Stimulated activated naive CD4-positive, alpha-beta T cell (primary cell): Measurements from ENCODE around the gene TNNC1.

Source experiments
- DNase-seq, 6 experiments: peaks; one replicate each; lab custom pipeline; 2025; lab: John Stamatoyannopoulos, UW

Gene TNNC1

GRCh38 chr3:52483577-52484381, 29.9 kb upstream of the TNNC1 start:
- no peak for DNase-seq

DNA sequence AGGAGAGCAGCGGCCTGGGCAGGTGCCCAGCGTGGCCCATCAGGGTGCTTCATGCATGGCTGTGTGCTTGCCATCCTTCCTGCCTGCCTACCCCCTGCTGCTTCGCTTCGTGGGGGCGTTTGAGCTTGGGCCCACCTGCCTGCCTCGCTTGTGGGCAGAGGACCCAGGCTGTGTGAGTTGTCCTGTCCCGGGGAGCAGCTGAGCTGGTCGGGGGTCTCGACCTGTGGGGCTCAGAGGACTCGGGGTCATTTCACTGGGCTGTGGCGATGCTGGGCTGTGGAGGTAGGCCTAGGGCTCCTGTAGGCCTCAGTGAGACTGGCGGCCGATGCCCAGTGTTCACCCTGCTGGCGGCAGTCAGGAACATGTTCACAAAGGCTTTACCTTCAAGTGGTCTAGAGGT, 29.2 kb upstream of the TNNC1 start:
- DNase-seq: no peak

- peak in 1 of 6 experiments; percentile 7 for DNase-seq
Observed at GRCh38 chr3:52481819-52482521, 28.1 kb upstream of the TNNC1 start.

DNA sequence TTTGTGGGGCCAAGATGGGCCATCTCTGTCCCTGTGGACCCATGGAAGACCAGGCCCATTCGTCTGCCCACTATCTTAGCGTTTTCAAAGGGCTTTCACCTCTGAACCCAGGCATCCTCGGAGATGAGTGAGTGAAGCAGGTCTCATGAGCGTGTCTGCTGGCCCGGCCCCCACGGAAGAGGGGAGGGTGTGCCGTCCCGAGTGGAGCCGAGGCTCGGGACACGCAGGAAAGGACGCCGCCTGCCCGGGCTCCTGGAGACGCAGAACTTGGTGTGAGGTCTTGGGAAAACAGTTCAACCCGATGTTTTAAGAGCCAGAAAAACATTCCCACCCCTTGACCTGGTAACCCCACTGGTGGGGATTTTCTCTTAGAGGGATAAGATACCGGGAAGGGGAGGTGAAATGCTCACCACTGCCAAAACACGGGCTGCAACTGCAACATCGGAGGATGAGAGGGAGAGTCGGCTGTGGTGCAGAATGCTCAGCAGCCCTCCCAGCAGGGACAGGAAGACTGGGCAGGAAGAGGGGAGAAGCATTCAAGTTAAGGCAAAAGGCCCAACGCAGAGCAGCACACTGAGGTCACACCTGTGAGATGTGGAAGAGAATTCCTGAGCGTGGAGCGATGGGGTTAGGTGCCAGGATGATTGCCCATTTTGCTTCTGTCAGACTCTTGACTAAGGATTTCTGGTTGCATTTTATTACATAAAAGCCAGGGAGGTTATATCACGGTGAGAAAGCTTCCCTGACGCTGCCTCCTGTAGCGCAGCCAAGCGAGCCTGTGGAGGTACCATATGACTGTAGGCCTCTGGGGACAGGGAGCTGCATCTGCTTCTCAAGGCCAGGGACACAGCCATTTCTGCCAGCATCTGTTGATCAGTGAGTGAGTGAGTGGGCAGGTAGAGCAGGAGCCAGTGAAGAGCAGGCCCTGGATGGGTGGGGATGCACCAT, 27.2 kb upstream of the TNNC1 start:
- no peak for DNase-seq

DNA sequence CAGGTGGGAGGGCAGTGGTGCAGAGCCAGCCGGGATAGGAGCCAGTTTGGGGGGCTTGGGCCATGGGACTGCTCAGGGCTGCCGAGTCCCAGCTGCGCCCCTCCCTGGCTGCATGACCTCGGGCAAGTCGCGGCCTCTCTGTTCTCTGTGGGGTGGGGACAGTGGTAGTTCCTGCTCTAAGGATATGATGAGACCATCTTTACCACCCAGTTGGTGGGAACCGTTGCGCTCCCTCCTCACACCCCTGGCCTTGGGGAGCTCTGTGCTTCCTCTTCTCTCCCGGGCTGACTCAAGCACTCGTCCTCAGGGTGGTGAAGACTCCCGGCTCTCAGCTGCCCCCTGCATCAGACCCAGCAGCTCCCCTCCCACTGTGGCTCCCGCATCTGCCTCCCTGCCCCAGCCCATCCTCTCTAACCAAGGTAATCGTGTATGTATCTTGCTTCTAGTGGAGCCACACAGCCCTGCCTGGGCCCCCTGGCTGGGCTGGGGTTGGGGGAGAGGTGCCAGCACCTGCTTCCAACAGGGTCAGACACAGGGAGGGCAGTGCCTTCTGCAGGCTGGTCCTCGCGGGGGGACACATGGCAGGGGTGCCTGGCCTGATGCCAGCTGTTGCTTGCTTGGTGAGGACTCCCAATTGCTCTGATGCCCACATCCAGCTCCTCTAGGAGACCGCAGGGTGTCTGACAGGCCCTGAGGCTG, 26.2 kb upstream of the TNNC1 start:
- DNase-seq: no peak

GRCh38 chr3:52479037-52479876, 25.4 kb upstream of the TNNC1 start:
- no peak for DNase-seq

DNA sequence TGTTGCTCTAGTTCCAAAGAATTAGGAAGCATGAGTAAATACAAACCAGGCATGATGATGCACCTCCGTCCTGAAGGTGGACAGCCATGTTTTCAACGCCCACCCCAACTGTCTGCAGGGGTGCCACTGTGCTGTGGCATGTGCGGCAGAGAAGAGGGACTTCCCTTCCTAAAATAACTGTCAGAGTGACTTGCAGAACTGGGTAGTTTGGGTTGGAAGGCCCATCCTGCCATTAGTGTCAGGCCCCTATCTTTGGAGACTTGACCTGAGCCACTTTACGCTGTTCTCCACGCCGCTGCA, 23.9 kb upstream of the TNNC1 start:
- DNase-seq: no peak

GRCh38 chr3:52477076-52477795, 23.4 kb upstream of the TNNC1 start:
- no peak for DNase-seq

DNA sequence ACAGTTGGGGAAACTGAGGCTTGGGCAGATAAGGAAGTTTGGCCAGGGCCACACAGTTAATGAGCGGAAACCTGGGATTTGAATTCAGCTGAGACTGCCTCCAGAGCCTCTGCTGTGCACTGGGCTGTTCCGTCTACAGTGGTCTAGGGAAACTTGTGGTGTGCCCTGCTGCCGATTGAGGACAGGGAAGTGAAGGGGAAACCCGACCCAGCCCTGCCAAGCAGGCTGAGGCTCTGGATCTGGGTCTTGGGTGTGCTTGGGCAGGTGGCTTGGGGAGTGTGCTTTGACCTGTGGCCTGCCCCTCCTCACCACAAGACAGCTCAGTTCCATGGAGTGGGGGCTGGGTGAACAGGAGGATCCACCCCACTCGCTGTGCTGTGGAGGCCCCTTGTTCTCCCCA, 19.2 kb upstream of the TNNC1 start:
- no peak for DNase-seq

- DNase-seq: peak in 1 of 6 experiments; percentile 4
Observed at GRCh38 chr3:52472239-52473000, 18.6 kb upstream of the TNNC1 start.

DNA sequence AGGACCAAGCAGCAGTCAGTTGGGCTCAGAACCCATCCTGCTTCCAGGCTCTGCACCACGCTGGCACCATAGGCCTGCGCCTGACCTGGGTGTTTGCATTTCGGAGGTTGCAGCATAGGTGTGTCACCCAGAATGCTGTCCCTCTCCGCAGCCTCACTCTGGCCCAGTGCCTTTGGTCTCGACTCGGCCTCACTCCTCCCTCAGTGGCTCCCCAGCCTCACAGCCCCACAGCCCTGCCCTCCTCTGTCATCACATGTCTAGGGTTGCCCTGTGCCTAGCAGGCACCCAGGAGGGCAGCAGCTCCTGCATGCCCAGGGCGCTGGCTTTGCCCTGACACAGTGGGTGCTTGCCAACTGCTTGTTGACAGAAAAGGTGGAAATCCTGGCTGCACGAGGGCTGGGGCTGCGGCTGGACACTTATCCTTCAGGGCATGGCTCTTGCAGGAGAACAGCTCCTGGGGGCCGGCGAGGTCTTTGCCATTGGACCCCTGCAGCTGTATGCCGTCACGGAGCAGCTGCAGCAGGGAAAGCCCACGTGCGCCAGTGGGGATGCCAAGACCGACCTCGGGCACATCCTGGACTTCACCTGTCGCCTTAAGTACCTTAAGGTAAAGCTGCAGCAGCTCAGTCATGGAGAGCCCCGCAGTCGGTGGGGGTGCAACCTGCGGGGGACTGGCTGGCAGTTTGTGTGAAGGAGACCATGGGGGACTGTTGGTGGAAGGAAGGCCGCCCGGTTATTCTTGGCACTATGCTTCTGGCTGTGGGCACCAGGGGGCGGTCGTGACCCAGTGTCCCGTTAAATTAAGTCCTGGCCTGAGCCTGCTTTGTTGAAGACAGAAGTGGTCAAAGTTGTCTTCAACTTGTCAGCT, 17.8 kb upstream of the TNNC1 start:
- DNase-seq: no peak

DNA sequence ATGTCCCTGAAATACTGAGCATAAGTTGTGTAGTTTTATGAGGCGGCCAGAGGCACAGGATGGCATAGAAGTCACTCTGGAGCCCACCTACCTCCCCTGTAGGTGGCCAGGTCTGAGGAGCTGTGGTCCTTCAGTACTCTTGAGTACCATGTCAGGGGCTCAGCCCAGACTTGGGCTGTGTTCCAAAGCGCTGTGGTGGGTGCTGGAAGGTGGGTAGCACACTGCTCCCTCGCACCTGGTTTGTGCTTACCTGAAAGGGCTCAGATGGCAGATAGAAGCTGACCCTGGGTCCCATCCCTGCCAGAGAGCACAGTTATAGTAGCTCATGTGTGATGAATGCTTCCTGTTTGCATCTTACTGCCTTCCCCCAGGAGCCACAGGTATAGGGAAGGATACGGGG, 17.1 kb upstream of the TNNC1 start:
- DNase-seq: no peak

- no peak for DNase-seq
Observed at GRCh38 chr3:52469001-52469400, 15.2 kb upstream of the TNNC1 start.

DNA sequence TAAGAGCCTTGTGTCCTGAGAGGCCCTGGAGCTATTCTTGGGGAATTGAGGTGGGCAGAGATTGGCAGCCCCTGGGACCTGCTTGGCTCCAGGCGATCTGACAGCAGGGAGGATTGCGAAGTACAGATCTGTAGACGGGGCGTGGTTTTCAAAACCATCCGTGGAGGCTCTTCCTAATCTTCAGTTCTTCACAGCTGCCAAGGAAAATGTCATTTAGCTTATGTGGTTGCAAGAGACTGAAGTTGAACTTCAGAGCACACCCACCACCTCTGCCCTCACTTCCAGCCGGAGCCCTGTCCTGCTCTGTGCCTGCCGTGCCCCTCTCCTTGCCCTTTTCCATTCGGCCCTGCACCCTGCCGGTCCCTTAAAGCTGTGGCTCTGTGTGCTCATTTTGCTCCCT, 14.5 kb upstream of the TNNC1 start:
- no peak for DNase-seq

- DNase-seq: no peak
Observed at GRCh38 chr3:52463416-52463815, 9.6 kb upstream of the TNNC1 start.

DNA sequence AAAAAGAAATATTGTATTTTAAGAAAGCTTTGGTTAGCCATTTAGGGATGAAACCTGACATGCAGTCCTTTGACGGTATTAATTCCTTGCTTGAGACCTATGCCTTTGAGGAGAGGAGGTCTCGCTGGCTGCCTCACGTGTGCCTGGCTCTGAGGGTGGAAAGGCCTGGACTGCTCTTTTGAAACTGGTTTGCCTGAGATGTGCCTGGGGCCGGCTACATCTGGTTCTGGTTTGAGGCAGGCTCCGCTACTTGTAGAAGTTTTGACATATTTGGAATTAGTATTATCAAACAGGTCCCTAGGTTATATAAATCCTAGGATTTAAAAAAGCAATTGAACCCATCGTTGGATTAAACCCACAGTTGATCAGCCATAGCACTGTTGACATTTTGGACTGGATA, 8.0 kb upstream of the TNNC1 start:
- no peak for DNase-seq

DNA sequence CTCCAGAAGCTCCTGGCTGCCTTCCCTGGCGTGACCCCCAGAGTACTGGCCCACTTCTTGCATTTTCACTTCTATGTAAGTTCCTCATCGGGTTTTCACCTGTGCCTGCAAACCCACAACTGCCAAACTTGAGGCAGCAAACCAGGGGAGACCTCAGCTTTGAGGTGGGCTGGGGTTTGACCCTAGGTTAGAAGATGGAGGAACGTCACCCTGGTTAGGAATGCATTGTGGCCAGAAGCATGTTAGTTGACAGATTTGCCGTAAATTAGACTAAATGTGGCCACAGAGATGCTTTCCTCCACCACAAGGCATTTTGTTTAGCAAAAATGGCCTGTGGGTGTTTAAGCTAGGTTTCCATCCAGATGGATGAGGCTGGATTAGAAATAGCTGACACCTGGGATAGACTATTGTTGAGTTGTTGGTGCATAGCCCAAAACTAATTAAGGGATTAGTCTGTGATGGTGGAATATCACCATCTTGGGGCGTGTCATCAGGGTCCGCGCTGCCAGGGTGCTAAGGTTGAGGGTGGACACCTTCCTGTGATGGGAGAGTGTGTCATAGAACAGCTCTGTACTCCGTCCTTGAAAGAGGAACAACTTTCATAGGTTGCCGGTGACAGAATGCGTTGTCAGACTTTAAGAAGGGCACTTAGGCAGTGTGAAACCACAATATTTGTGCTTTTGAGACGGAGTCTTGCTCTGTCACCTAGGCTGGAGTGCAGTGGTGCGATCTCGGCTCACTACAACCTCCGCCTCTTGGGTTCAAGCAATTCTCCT, 5.1 kb upstream of the TNNC1 start:
- no peak for DNase-seq
